Activated CD8-positive, alpha-beta memory T cell treated with anti-CD3 and anti-CD28 coated beads, Interleukin-2, amount 50 U/mL, for 1 hour (primary cell): Measurements from ENCODE around the gene RIPK1.
A peak's percentile ranks its signal among the peaks of the same experiment; 100 is the strongest.

Experiments used
- DNase-seq: peaks from one replicate; pipeline ENCODE4 v3.0.0-alpha.2; 2020; ENCODE audit errors: extremely low read depth

The RIPK1 gene

DNA sequence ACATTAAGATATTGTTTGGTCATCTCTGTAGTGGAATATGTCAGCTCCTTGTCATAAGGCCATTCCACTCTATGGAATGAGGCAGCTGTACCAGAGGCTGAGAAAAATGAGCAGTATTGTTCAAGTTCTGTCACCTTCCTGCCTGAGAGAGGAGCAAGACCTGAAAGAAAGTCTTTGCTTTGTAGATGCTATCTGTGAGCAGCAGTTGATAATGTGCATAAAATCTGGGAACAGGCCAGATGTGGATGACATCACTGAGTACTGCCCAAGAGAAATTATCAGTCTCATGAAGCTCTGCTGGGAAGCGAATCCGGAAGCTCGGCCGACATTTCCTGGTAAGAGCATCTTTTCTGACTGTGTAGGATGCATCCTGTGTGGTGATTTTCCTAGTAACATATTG, 16.8 kb downstream of the RIPK1 start:
- DNase-seq = no peak

DNA sequence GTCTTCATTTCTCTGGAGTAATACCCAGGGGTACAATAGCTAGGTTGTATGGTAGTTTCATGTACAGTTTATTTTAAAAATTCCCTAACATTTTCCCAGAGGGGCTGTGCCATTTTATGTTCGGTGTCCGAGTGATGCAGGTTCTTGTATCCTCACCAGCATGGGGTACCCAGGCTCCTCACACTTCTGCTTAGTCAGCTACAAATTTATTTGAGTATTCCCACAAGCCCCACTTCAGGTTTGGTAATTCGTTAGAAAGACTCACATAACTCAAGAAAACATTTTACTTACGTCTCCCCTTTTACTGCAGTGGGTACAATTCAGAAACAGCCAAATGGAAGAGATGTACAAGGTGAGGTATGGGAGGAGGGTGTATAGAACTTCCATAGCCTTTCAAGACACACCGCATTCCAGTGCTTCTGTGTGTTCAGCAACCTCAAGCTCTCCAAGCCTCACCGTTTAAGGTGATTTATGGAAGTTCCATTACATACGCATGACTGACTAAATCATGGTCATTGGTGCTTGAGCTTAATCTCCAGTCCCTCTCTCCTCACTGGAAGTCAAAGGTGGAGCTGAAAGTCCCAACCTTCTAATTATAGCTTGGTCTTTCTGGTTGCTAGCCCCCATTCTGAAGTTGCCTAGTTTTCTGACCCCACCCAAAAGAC, 18.1 kb downstream of the RIPK1 start:
- no peak for DNase-seq

DNA sequence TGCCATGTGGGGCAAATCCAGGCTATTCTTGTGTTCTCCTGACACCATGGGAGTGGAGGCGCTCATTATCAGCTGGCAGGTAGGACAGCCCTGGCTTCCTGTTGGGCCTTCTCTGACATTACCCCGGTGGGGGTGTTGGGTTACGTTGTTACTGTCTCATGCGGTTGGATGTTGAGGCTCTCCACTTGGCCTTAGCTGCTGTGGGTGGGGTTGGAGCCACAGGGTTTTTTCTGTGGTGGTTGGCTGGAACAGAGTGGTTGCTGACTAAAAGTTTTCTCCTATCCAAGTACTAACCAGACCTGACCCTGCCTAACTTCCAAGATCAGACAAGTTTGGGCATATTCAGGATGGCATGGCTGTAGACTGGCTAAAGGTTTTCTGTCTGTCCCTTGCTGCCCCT, 20.2 kb downstream of the RIPK1 start:
- no peak for DNase-seq

DNA sequence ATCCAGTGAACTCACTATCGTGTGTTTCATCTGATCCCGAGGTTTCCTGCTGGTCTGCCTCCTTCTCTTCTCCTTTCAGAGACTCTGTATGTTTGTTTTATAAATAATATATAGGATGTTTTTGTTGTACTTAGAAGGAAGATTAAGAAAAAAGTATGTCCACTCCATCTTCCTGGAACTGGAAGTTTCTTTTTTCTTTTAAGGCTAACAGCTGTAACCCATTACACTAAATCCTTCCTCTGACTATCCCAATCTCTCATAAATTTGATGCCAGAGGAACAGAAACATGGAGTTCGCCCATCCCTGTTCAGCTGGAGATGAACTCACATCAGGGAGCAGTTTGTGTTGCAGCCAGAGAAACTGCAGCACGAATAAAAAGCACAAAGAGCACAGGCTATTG, 20.7 kb downstream of the RIPK1 start:
- no peak for DNase-seq

DNA sequence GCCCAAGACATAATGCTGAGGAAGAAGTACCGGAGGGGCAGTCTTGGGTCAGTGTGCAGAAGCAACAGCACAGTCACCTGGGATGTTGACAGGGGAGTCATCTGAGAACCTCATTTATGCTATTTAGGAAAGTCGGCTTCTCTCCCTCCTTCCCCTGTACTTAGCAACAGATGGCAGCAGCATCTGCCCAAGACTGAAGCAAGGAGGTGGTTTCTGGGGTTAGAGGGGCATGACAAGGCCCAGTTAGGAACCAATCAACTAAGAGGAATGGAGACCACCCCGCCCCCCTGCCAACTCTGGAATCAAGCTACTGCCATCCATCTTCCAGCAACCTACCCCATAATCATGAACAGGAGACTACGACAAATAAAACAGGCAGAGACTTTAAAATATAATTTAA, 21.7 kb downstream of the RIPK1 start:
- DNase-seq = no peak

DNA sequence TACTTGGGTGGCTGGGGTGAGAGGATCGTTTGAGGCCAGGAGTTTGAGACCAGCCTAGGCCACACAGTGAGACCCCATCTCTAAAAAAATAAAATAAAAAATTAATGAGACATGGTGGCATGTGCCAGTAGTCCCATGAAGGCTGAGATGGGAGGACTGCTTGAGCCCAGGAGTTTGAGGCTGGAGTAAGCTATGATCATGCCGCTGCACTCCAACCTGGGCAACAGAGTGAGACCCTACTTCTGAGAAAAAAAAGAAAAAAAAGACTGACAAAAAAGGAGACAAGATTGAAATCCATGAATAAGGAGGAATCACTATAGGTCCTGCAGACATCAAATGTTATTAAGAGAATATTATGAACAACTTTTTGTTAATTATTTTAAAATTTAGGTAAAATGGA, 26.5 kb downstream of the RIPK1 start:
- no peak for DNase-seq

DNA sequence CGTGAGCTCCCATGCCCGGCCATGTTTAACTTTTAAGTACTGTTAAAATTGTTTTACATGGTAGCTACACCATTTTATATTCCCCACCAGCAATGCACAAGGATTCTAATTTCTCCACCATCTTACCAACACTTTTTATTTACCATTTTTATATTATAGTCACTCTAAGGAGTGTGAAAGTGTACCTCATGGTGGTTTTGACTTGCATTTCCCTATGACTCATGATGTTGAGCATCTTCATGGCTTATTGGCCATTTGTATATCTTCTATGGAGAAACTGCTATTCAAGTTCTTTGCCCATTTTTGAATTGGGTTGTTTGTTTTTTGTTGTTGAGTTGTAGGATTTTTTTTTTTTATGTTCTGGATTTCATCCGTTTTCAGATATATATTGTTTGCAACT, 34.6 kb downstream of the RIPK1 start:
- no peak for DNase-seq

DNA sequence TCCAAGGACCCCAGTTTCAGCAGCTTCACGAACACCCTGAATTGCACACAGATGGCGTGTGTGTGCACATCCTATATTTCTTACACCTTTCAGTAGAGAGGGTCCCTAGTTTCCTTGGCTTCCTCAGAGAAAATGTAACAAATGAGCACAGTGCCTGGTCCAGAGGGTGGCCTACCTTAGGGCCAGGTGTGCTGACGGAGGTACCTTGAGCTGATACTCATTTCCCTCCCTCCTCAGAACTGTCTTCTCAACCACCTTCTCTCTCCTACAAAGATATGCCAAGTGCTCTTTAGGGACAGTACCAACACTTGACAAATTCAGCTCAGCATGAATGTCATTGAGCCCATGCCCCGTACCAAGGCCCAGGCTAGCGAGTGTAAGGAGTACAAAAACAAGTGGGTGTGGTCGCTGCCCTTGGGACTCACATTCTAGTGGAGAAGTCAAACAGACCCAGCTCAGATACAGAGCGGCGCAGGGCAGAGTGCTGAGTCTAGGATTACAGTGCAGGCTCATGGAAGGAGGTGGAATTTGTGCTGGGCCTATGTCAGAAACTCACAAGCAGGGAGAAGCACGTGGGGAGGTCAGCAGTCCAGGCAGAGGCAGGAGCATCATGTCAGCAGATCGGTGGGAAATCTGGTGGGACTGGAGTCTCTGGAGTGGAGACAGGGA, 40.6 kb downstream of the RIPK1 start:
- DNase-seq = no peak

DNA sequence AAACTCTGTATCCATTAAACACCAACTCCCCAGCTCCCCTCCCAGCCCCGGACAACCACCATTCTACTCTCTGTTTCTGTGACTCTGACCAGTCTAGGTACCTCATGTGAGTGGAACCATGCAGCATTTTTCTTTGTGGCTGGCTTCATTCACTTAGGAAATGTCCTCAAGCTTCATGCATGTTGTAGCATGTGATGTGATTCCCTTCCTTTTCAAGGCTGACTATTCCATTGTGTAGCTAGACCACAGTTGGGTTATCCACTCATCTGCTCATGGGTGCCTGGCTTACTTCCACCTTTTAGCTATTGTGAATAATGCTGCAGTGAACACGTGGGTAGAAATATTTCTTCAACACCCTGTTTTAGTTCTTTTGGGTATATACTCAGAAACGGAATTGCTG, 41.5 kb downstream of the RIPK1 start:
- DNase-seq = no peak

DNA sequence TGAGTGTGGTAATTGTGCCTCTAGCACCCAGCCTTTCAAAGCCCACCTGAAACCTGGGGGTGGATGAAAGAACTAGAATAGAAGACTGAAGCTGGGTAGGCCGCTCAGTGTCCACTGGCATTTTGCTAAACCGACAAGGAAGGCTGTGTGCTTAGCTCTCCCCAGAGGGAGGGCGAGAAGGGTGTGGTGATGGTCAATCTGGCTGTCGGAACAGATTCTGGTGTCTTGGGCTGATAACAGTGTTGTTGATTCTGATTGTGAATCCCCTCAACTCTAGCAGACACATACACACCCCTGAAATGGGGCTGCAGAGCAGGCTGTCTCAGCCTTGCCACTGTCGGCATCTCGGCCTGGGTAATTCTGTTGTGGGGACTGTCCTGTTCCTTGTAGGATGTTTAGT, 46.1 kb downstream of the RIPK1 start:
- no peak for DNase-seq

DNA sequence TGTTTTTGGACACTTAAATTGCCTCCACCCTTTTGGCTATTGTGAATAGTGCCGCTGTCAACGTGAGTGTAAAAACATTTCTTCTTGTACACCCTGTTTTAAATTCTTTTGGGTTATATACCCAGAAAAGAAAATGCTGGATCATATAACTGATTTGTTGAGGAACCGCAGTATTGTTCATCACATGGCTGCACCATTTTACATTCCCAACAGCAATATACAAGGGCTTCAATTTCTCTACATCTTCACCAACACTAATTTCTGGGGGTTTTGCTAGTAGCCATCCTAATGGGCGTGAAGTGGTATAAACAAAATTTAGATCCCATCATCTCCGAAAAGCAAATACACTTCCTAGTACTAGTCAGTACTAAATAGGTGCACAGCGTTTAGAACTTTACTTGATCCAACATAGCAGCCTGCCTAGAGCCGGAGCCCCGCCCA, 49.6 kb downstream of the RIPK1 start:
- DNase-seq = no peak

DNA sequence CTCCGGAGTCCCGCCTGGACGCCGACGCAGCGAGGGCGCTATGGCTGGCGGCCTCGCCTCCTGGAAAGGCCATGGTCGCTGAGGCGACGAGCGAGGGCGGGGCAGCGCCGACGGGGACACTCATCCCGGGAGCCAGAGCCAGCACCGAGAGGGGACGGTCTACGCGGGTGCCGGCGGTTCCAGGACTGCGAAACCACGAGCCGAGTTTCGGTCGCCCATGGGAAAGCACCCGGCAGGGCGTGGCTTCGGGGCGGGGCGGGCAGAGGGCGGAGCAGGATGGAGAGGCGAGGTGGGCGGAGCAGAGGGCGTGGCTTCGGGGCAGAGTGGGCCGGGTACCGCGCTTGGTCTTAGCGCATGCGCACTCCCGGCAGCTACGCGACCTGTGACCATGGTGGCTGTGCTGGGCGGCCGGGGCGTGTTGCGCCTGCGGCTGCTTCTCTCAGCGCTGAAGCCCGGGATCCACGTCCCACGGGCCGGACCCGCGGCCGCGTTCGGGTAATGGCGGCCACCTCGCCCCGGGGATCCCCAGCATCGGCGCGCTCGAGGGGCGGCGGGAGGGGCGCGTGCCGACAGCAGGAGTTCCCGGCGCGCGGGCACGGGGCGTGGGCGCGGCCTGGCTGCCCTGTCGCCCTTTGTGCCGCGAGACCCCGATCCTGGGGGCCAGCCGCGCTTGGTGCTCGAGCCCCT, 50.2 kb downstream of the RIPK1 start, which contains the start of gene BPHL:
BPHL (plus strand) TSS at position 359 of the 687 bp plus-strand sequence; CDS start at position 389, 30 bp downstream.
- DNase-seq = peak; percentile 97

DNA sequence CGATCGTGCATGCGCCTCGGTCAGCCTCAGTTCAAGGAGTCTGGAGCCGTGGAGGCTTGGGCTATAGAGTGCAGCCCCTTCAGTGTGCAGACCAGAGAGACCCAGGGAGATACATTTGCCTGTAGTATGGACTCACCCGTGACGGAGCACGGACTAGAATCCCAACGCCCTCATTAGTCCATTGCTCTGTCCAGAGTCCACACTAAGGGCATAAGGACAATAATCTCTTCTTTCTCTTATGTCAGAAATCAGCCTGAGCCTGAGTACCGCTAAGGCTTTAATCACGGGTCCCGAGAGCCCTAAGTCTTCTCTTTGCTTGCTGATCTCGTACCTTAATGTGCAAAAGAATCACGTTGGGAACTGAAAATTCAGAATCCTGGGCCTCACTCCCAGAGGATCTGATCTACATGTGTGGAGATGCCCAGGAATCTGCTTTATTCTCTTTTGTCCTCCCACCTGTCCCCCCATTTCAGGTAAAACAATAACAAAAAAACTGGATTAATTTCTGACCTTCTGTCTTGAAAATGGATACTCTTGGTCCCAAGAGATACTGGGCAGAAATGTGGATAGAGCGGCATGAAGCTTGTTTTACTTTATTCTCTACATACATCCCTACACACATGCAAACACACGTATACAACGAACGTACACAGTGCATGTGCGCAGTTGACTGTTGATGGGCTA, 50.9 kb downstream of the RIPK1 start:
- no peak for DNase-seq

DNA sequence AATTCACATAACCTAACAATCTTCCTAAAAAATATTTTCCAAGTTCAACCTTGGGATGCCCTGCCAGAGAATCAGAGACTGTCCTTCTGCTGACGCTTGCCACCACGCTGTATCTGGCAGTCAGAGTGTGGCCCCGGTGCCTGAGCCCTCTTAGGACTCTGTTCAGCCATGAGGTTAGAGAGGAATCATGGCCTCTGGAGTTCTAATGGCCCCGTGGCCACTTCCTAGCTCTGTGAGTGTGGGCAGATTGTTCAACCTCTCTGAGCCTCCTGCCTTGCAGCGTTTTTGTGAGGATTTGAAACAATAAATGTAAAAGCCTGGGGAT, 52.4 kb downstream of the RIPK1 start:
- no peak for DNase-seq

DNA sequence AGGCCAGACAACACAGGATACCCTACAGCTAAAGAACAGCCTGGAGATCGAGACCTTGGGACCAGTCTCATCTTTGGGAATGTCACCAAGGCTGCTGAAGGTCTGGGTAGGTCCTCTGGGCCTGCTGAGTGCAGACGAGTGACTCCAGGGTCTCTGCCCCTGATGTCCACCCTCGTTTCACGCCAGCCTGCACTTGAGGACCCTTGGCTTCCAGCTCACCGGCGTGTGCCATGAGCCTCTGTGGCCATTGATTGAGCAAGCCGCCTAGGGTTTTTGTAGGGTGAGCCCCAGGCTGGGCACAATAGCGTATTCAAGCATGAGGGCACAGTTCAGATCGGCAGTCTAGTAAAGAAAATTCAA, 54.5 kb downstream of the RIPK1 start:
- no peak for DNase-seq

DNA sequence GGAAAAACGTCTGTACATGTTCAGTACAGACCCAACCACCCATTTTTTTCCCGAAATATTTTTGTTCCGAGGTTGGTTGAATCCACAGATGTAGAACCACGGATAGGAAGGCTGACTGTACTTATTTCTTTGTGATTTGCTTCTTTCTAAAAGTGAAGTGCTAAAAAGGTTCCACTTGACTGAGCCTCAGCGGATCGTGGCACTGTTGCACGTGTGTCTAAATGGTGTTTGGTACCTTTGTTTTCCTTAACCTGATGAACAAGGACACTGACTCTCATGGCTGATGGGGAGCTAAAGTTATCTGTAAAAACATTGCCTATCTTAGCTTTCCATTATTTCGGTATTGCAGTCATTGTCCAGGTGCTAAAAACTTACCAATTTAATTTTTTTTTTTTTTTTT, 56.4 kb downstream of the RIPK1 start:
- no peak for DNase-seq

DNA sequence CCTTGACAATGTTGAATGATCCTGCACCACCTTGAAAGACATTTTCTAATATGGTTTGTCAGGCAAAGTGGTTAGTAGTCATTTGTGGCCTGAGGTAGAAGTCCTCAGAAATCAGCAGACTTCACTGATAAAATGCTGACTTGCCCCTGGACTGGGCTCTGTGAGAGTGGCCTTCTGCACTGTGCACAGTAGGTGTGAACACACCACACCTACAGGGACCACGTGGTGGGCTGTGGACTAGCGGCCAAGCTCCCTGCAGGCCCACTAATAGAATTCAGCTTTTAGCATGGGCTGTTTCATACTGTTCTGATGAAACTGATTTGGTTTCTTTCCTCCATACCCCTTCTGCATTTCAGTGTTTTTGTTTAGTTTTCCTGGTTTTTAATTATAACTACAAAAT, 57.5 kb downstream of the RIPK1 start:
- DNase-seq = no peak

DNA sequence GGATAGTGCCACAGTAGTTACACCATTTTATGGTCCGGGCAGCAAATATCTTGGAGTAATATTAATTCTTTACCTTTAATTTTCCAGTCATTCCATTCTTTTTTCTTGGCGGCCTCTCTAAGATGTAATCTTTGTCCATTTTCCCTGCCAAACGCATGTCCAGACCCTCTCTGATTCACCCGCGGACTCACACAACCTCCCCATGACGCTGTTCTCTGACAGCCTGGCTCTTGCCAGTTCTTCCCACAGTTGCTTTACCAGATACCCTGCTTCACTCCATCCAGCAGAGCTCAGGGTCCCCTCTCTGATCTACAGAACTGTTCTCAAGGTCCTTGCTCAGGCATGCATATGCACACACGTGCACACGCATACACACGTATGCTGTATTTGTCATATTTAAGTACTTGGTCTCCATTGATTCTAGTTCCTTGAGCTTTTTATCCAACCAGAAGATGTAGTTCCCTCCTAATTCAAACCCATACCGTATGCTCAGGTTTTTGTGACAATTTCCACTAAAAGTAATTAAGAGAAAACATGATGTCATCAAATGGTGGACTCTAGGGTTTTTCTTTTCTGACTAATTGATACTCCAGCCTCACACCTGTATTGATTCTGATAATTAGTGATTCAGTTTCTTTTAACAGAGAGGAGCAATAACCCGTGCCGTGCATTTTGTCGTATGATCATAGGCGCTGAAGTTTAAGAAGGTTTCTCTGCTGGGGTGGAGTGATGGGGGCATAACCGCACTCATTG, 60.2 kb downstream of the RIPK1 start:
- no peak for DNase-seq

DNA sequence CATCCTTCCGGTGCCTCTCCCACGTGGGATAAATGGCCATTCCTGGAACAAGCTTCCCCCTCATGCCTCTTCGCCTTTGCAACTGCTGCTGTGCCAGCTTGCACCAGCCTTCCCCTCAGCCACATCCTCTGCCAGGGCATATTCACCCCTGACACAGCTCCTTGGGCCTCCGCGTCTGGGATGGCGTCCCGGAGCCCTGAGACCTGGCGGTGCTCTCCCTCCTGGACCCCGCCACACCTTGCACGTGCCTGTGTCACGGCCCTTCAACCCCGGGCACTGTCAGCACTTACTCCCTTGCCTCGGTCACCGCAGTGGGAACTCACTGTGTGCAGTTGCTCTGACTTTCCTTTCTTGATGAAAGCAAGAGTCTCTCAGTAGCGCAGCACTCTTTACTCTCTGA, 63.4 kb downstream of the RIPK1 start:
- no peak for DNase-seq

DNA sequence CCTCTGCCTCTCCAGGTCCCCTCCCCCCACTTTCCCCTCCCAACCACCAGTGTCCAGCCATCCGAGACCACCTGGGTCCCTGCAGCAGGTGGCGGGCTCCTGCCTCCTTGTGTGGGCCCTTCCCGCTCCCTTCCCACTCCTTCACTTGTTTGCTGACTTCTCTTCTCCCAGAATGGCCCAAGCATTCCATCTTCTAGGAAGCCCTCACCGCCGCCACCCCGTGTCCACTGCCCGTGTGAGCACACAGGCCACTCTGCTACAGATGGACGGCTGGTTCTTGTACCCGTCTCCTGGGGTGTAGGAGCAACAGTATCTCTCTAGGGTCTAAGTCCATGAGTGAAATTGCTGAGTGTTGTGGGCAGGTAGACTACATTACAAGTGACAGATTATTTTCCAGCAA, 65.2 kb downstream of the RIPK1 start:
- no peak for DNase-seq

DNA sequence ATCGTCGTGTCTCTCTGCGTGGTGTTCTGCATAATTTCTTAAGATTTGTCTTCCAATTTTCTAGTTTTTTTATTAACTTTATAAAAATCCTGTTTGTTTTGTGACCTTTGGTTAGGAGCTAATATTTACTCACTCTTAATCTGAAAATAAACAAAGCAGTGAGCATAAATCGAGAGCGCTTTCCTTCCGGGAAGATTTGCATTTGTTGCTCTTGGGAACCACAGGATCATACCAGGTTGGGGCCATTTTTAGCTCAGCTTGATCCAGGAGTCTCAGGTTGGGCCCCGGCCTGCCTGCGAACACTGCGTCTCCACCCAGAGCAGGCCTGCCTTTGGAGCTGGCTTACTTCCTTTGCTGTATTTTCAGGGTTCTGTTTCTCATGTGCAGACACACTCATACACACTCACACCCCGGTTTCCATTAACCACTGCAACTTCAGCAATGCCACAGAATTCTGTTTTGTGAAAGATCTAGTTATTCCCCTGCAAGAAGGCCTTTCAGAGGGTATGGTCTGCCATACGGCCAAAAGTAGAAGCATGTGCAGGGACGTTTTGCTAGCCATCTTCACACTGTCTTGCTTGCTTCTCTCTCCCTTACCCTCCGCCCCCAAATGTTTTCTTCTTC, 67.5 kb downstream of the RIPK1 start:
- no peak for DNase-seq
